ENCODE results near the gene MAP1B.

The MAP1B gene

DNA sequence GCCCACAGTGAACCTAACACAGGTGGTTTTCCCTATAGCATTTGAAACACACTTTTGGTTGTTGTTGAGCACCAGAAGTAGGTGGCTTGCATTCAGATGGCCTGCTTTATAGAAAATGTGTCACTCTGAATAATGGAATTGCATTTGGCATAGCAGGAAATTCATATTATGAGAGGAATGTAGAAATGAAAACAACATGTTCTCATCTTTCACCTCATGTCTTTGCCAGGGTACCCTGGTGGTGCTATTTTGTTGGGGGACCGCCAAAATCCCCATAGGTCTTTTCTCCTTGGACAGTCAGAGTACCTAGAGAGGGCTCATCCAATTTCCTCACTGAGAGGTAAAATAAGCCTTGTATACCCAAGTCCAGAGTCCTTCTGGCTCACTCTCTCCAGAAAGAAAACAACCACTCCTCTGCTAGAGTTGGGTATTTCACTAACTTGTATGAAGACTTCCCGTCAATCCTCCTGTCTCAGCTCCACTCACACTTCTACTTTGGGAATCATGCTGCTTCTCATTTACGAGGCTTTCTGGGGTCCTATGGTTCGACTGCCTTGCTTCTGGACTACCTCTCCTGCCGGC, 145.4 kb downstream of the MAP1B start:
- no peak for DNase-seq (ENCODE audit: low spot score)

DNA sequence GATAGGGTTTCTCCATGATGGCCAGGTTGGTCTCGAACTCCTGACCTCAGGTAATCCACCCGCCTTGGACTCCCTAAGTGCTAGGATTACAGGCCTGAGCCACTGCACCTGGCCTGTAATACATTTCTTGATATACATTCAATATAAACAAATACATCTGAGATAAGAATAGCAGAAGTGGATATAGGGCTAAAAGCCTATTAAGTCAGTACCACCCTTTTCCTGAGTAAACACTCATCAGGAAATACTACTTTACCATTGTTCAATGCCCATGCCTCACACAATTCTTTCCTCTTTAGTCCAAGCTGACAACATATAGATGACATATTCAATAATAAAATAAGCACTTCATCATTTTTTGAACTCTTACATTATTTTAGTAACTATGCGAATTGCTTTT, 148.0 kb downstream of the MAP1B start:
- DNase-seq (ENCODE audit: low spot score): no peak

DNA sequence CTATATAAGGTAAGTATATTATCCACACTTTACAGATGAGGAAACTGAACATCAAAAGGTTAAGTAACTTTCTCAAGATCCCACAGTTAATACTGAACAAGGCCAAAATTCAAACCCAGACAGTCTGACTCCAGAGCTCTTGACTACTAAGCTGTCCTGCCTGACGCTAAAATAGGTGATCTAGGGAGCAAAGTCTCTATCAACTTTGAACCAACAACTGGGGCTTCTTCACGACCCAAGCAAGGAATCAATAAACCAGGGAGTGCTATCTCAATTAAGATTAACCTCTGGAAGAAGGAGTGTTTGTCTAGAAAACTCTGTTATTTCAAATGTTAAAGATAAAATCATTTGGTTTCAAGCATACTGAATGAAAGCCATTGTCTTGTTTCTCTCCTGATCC, 148.4 kb downstream of the MAP1B start:
- DNase-seq (ENCODE audit: low spot score): no peak

DNA sequence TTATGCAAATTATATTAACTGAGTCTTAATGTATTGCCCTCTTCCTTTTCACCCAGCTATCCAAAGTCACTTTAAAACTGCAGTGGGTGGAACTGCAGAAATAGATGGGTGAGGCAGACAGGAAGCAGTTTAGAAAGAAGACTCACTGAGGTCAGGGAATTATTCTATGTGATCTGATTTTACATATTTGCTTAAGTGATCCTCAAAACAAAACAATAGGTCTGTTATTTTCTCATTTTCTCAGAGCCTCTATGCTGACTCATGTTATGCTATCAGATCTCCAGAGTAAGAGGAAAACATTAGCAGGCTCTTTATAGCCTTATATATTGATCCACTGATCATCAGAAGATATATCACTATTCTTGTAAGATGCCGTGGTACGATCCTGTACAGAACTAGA, 149.3 kb downstream of the MAP1B start:
- DNase-seq (ENCODE audit: low spot score): no peak
